ENCODE data around the gene RECQL5. TPM values are rescaled to one million over a fixed set of nuclear protein-coding genes. Genes with fewer than 3 reads are reported as not detected.

RECQL5 gene
- total and polyA plus RNA-seq, 2 of the 8 experiments (the other 6 are each of a cell fraction or from before 2014, with no cell fraction given) = 15.1 to 41.1 TPM

DNA sequence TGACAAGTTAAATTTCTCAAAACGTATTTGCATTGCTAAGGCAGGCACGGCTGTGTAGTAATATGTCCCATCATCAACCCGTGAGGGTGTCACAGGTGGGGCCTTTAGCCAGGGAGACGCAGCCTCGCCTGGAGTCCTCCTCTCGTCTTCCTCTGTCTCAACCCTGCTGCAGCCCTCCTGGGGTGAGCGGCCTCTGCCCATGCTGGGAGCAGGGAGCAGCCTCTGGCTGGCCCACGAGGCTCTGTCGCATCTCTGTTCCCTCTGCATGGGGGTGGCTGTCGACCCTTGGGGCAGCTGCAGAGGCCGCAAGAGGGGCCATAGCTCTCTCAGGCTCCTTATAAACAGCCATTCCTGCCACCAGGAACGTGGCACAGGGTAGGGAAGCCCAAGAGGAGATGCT lies 34.5 kb downstream of the RECQL5 start (continued):
- TF ChIP-seq BRCA1 (IDR thresholded peaks at IDR 0.05; ENCODE audit: low read depth, low read length) (no peak), GABPA (IDR thresholded peaks at IDR 0.05; ENCODE audit: borderline replicate concordance, insufficient read depth, low read length) (no peak), KDM1A (IDR thresholded peaks at IDR 0.05; ENCODE audit: borderline replicate concordance, low read length) (no peak), POU5F1 (IDR thresholded peaks at IDR 0.05; ENCODE audit: low read depth, low read length) (no peak)

All from H1 (cell line).